HepG2 (cell line): ENCODE results near the gene ZNF217.

Experiments
- ATRX ChIP-seq: sonication (generic); formaldehyde crosslinking; IDR thresholded peaks from 2 replicates; pipeline ENCODE4 v1.4.0; 2020; ENCODE audit warnings: missing genetic modification reagents, borderline replicate concordance
- CHD4 ChIP-seq: fragments of 200-600 bp; sonication (generic); IDR thresholded peaks from 2 replicates; pipeline ENCODE4 v1.7.0; 2017; ENCODE audit warnings: mild to moderate bottlenecking, low read length, borderline replicate concordance
- CTCF ChIP-seq: sonication (generic); formaldehyde crosslinking; IDR thresholded peaks from 2 replicates; pipeline ENCODE4 v1.5.0; 2020; ENCODE audit warnings: mild to moderate bottlenecking, missing genetic modification reagents, moderate library complexity
- POLR2AphosphoS5 ChIP-seq: IDR thresholded peaks from 2 replicates; pipeline ENCODE4 v1.6.1; 2012; ENCODE audit warnings: low read depth, low read length
- ZSCAN30 ChIP-seq: sonication (generic); formaldehyde crosslinking; IDR thresholded peaks from 2 replicates; pipeline ENCODE4 v1.5.0; 2020; ENCODE audit warnings: mild to moderate bottlenecking, missing genetic modification reagents
- TF ChIP-seq, protein P1 (sequence below): IDR thresholded peaks from 2 replicates; pipeline ENCODE4 v1.6.1; 2018; ENCODE audit warnings: missing genetic modification reagents
- TF ChIP-seq, protein P2 (sequence below): sonication (generic); formaldehyde crosslinking; conservative IDR thresholded peaks from 2 replicates; pipeline ENCODE4 v1.8.0; 2022; ENCODE audit warnings: mild to moderate bottlenecking, moderate library complexity, missing genetic modification reagents

- no peak for TF ChIP-seq CTCF (CRISPR knock-in tag)
- TF ChIP-seq ZSCAN30 (CRISPR knock-in tag) = no peak
- TF ChIP-seq, protein P1, sequence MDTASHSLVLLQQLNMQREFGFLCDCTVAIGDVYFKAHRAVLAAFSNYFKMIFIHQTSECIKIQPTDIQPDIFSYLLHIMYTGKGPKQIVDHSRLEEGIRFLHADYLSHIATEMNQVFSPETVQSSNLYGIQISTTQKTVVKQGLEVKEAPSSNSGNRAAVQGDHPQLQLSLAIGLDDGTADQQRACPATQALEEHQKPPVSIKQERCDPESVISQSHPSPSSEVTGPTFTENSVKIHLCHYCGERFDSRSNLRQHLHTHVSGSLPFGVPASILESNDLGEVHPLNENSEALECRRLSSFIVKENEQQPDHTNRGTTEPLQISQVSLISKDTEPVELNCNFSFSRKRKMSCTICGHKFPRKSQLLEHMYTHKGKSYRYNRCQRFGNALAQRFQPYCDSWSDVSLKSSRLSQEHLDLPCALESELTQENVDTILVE (CRISPR knock-in tag) = no peak
- no peak for TF ChIP-seq ATRX (CRISPR knock-in tag)
- TF ChIP-seq POLR2AphosphoS5 = no peak
- TF ChIP-seq, protein P2, sequence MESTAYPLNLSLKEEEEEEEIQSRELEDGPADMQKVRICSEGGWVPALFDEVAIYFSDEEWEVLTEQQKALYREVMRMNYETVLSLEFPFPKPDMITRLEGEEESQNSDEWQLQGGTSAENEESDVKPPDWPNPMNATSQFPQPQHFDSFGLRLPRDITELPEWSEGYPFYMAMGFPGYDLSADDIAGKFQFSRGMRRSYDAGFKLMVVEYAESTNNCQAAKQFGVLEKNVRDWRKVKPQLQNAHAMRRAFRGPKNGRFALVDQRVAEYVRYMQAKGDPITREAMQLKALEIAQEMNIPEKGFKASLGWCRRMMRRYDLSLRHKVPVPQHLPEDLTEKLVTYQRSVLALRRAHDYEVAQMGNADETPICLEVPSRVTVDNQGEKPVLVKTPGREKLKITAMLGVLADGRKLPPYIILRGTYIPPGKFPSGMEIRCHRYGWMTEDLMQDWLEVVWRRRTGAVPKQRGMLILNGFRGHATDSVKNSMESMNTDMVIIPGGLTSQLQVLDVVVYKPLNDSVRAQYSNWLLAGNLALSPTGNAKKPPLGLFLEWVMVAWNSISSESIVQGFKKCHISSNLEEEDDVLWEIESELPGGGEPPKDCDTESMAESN (CRISPR knock-in tag) = no peak
- no peak for TF ChIP-seq CHD4
Measured at GRCh38 chr20:53586640-53587039, 7.0 kb downstream of the ZNF217 start.
